Measurements from ENCODE around the gene GALNT2. TPM values are rescaled to one million over a fixed set of nuclear protein-coding genes. Genes with fewer than 3 reads are reported as not detected.

The GALNT2 gene
- total RNA-seq, 3 donors from 2014 or later: 29.5 to 59.1 (median 55.2) TPM

DNA sequence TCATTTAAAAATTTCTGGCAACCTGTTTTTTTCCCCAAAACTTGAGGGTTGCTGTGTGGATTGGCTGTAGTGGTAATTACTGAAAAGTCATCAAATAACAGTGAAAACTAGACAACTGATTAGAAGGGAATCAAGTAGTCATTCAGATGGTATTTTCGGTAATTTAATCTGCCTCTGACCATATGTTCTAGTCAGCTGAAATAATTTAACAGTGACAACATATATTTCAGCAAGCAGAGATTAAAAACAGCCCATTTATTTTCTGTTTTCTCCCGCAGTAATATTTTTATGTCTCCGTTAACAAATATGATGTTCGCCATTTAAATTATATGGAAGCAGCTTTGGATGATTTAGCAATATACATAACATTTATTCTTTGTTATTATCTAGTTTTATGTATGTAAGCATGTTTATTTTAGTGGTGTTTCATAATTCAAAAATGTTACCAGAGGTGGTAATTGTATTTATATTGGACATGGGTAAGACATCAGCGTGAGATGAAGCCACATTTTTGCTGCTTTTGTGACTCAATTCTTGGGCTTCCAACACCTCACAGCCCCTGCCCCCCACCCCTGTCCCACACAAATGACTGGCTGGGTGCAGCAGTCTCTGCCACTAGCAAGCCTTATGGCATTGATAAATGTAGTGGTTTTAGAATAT is 104.4 kb downstream of the GALNT2 start:
- intact Hi-C loops (cut with DNase I, micrococcal nuclease): no loop called here
- ATAC-seq (no peak), DNase-seq (no peak)
- H3K9me3 ChIP-seq: no peaks in the 10 kb centered on the region
- H3K4me1 ChIP-seq (ENCODE audit: low read depth): peaks cover 17% of the 10 kb centered on the region
- H3K4me3 ChIP-seq: no peak overlapping the region
- TF ChIP-seq CTCF (IDR thresholded peaks at IDR 0.05): no peak
- H3K36me3 ChIP-seq (ENCODE audit: low read depth): no peaks in the 10 kb centered on the region

- Histone ChIP-seq H3K4me3 (no peak overlapping the region), H3K36me3 (ENCODE audit: low read depth) (no peaks in the 10 kb centered on the region), H3K4me1 (ENCODE audit: low read depth) (peaks cover 17% of the 10 kb centered on the region), H3K9me3 (no peaks in the 10 kb centered on the region)
- DNase-seq (no peak), ATAC-seq (no peak)
- no peak for TF ChIP-seq CTCF (IDR thresholded peaks at IDR 0.05)
- intact Hi-C loops (cut with DNase I, micrococcal nuclease): no loop called here
These were observed 105.0 kb downstream of the GALNT2 start for GRCh38 chr1:230172016-230172537.

GRCh38 chr1:230173187-230173975 is 106.3 kb downstream of the GALNT2 start:
- no peak for ATAC-seq
- Histone ChIP-seq H3K4me1 (ENCODE audit: low read depth) (peaks cover 17% of the 10 kb centered on the region), H3K36me3 (ENCODE audit: low read depth) (no peaks in the 10 kb centered on the region), H3K4me3 (no peak overlapping the region), H3K9me3 (no peaks in the 10 kb centered on the region)
- no peak for DNase-seq
- intact Hi-C loops (cut with DNase I, micrococcal nuclease): no loop called here
- no peak for TF ChIP-seq CTCF (IDR thresholded peaks at IDR 0.05)

GRCh38 chr1:230174041-230174440 is 107.0 kb downstream of the GALNT2 start:
- H3K36me3 ChIP-seq (ENCODE audit: low read depth): no peaks in the 10 kb centered on the region
- DNase-seq (no peak), ATAC-seq (no peak)
- no peak overlapping the region for H3K4me3 ChIP-seq
- H3K4me1 ChIP-seq (ENCODE audit: low read depth): peaks cover 17% of the 10 kb centered on the region
- no peak for TF ChIP-seq CTCF (IDR thresholded peaks at IDR 0.05)
- no peaks in the 10 kb centered on the region for H3K9me3 ChIP-seq
- intact Hi-C loops (cut with DNase I, micrococcal nuclease): no loop called here

DNA sequence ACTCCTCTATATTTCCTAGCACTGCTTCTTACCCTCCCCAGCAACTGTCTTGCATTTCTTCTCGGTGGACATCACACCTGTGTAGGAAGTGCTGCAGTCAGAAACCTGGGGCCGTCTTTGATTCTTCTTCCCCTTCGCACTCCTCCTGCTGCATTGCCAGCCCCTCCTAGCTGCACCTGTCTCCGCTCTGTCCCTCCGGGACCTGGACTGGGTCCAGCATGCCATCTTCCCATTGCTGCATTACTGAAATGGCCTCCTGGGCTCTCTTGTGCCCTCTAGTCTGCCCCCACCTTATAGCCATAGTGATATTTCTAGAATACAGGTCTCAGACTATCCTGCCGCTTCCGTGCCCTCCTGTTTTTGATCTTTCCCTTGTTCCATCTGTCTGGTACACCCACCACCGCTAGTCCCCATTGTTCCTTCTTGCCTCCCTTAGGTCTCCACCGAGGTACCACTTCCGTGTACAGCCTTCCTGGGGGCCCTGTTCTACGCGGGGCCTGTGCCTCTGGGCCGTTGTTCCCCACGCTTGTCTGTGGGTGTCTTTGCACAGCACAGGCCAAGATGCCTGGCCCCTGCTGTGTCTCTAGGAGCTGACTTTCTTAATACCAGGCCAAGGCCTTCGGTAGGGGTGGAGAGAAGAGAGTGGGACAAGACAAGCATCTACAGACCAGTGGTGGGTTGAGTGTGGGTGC is 107.6 kb downstream of the GALNT2 start:
- DNase-seq: no peak
- Histone ChIP-seq H3K36me3 (ENCODE audit: low read depth) (no peaks in the 10 kb centered on the region), H3K9me3 (no peaks in the 10 kb centered on the region), H3K4me1 (ENCODE audit: low read depth) (peaks cover 17% of the 10 kb centered on the region), H3K4me3 (no peak overlapping the region)
- intact Hi-C loops (cut with DNase I, micrococcal nuclease): no loop called here
- no peak for TF ChIP-seq CTCF (IDR thresholded peaks at IDR 0.05)
- ATAC-seq: no peak

Measured in mucosa of descending colon (tissue), 3 donors.